Endodermal cell (in vitro differentiated cells): ENCODE measurements around the gene SPNS2. TPM values are rescaled to one million over a fixed set of nuclear protein-coding genes. Genes with fewer than 3 reads are reported as not detected.
A peak's percentile ranks its signal among the peaks of the same experiment; 100 is the strongest.

Experiments used
- DNase-seq: peaks from one replicate; pipeline ENCODE4 v3.0.0-alpha.2; 2017
- H3K27ac ChIP-seq: 2 replicates; pipeline ENCODE4 v1.5.1; 2013; ENCODE audit warnings: mild to moderate bottlenecking, low read depth, low read length, moderate library complexity
- H3K27me3 ChIP-seq: 2 replicates; pipeline ENCODE4 v1.6.1; 2013; ENCODE audit warnings: mild to moderate bottlenecking, low read length, moderate library complexity; ENCODE audit not compliant: insufficient read depth, control insufficient read depth, poor library complexity, severe bottlenecking
- H3K36me3 ChIP-seq: 2 replicates; pipeline ENCODE4 v1.7.0; 2013; ENCODE audit warnings: mild to moderate bottlenecking, low read length, moderate library complexity; ENCODE audit not compliant: control insufficient read depth, insufficient read depth
- H3K4me1 ChIP-seq: one replicate; pipeline ENCODE4 v1.7.0; 2013; ENCODE audit warnings: low read length; ENCODE audit not compliant: control insufficient read depth, insufficient read depth
- H3K4me3 ChIP-seq: 2 replicates; pipeline ENCODE4 v1.5.1; 2013; ENCODE audit warnings: mild to moderate bottlenecking, low read length, moderate library complexity
- H3K9ac ChIP-seq: 2 replicates; pipeline ENCODE4 v1.6.1; 2013; ENCODE audit warnings: mild to moderate bottlenecking, low read length, moderate library complexity; ENCODE audit not compliant: poor library complexity, severe bottlenecking; ENCODE audit errors: extremely low read depth
- H3K9me3 ChIP-seq: 2 replicates; pipeline ENCODE4 v1.6.1; 2013; ENCODE audit warnings: mild to moderate bottlenecking, low read length, moderate library complexity; ENCODE audit not compliant: control insufficient read depth
- H3K27ac Mint-ChIP-seq: 2 replicates; pipeline ENCODE4 v1.8.0; 2020; ENCODE audit warnings: mixed read lengths
- H3K27me3 Mint-ChIP-seq: 2 replicates; pipeline ENCODE4 v1.8.0; 2021; ENCODE audit warnings: mild to moderate bottlenecking, mixed read lengths; ENCODE audit not compliant: insufficient read depth
- H3K36me3 Mint-ChIP-seq: 2 replicates; pipeline ENCODE4 v1.8.0; 2020; ENCODE audit warnings: low read depth, mixed read lengths
- H3K4me1 Mint-ChIP-seq: 2 replicates; pipeline ENCODE4 v1.8.0; 2020; ENCODE audit warnings: mixed read lengths
- H3K4me3 Mint-ChIP-seq: 2 replicates; pipeline ENCODE4 v1.8.0; 2020; ENCODE audit warnings: mild to moderate bottlenecking, moderate library complexity, mixed read lengths
- H3K9me3 Mint-ChIP-seq: 2 replicates; pipeline ENCODE4 v1.8.0; 2020; ENCODE audit warnings: mild to moderate bottlenecking, mixed read lengths
- CTCF ChIP-seq: fragments of 200-600 bp; sonication (generic); conservative IDR thresholded peaks from 2 replicates; pipeline ENCODE4 v1.5.0; 2021; ENCODE audit warnings: antibody characterized with exemption, mild to moderate bottlenecking
- WGBS, 2 experiments: methylation state at CpG; one replicate each; pipeline versions ENCODE4 v1.1.5 to v1.1.7; 2013; ENCODE audit warnings: missing lambda C conversion rate in 2 of 2, mixed read lengths in 1 of 2; ENCODE audit not compliant: insufficient coverage in 1 of 2, insufficient read length in 1 of 2; 5-methylcytosine and 5-hydroxymethylcytosine counted together
- total RNA-seq, 2 donors: library from RNA; stranded (reverse); fragmentation: NEBNext Ultra II Directional in 1 of 2; extraction: Animal tissue kit (Norgen Biotek cat#: 25700) in 1 of 2; gene quantifications; 2 replicates in 1 of 2; 3 replicates in 1 of 2; pipeline ENCODE4 v1.2.1, GENCODE V29; 2021

SPNS2 gene
- total RNA-seq, 2 donors from 2014 or later, result 0.09 TPM; not detected in 1

GRCh38 chr17:4548061-4548461, 49.4 kb downstream of the SPNS2 start:
- peaks cover 40% of the 10 kb centered on the region for H3K36me3 ChIP-seq
- H3K27me3 ChIP-seq, result no peaks in the 10 kb centered on the region
- WGBS, 2 experiments, result 91 to 93% methylated on average over 14 to 18 of the region's 18 CpGs

GRCh38 chr17:4548721-4549531, 50.2 kb downstream of the SPNS2 start:
- no peaks in the 10 kb centered on the region for H3K4me1 ChIP-seq
- H3K27me3 ChIP-seq, result no peaks in the 10 kb centered on the region
- peaks cover 49% of the 10 kb centered on the region for H3K36me3 ChIP-seq
- H3K4me3 Mint-ChIP-seq, result no peak overlapping the region
- no peaks in the 10 kb centered on the region for H3K9me3 Mint-ChIP-seq
- H3K9me3 ChIP-seq, result no peaks in the 10 kb centered on the region
- H3K27ac ChIP-seq, result no peak overlapping the region
- peak overlapping the region; percentile 30 for H3K27ac Mint-ChIP-seq
- H3K27me3 Mint-ChIP-seq, result no peaks in the 10 kb centered on the region
- no peak overlapping the region for H3K9ac ChIP-seq
- H3K36me3 Mint-ChIP-seq, result peaks cover 55% of the 10 kb centered on the region
- 85 to 93% methylated on average over 11 to 24 of the region's 24 CpGs for WGBS, 2 experiments
- no peaks in the 10 kb centered on the region for H3K4me1 Mint-ChIP-seq
- no peak for TF ChIP-seq CTCF
- H3K4me3 ChIP-seq, result no peak overlapping the region
- peak; percentile 59 for DNase-seq

More at GRCh38 chr17:4548061-4548461, 49.4 kb downstream of the SPNS2 start:
- Mint-ChIP-seq H3K4me1 (no peaks in the 10 kb centered on the region), H3K4me3 (no peak overlapping the region), H3K9me3 (no peaks in the 10 kb centered on the region), H3K27me3 (no peaks in the 10 kb centered on the region), H3K36me3 (peaks cover 57% of the 10 kb centered on the region), H3K27ac (no peak overlapping the region)
- Histone ChIP-seq H3K9ac (no peak overlapping the region), H3K4me3 (no peak overlapping the region), H3K9me3 (no peaks in the 10 kb centered on the region), H3K27ac (no peak overlapping the region), H3K4me1 (no peaks in the 10 kb centered on the region)
- no peak for TF ChIP-seq CTCF
- no peak for DNase-seq

- no peaks in the 10 kb centered on the region for H3K27me3 Mint-ChIP-seq
- no peak for TF ChIP-seq CTCF
- H3K4me1 ChIP-seq, result no peaks in the 10 kb centered on the region
- no peaks in the 10 kb centered on the region for H3K27me3 ChIP-seq
- H3K4me1 Mint-ChIP-seq, result peaks cover 8% of the 10 kb centered on the region
- peaks cover 49% of the 10 kb centered on the region for H3K36me3 ChIP-seq
- no peak overlapping the region for H3K27ac Mint-ChIP-seq
- no peak overlapping the region for H3K9ac ChIP-seq
- no peak overlapping the region for H3K4me3 ChIP-seq
- H3K27ac ChIP-seq, result no peak overlapping the region
- H3K9me3 ChIP-seq, result no peaks in the 10 kb centered on the region
- no peak overlapping the region for H3K4me3 Mint-ChIP-seq
- peaks cover 54% of the 10 kb centered on the region for H3K36me3 Mint-ChIP-seq
- H3K9me3 Mint-ChIP-seq, result no peaks in the 10 kb centered on the region
- WGBS, 2 experiments, result 95 to 99% methylated on average over 11 to 25 of the region's 25 CpGs
- no peak for DNase-seq
Observed at GRCh38 chr17:4549781-4550533, 51.3 kb downstream of the SPNS2 start.
